Measurements from ENCODE around the gene SHPK.

Gene SHPK

GRCh38 chr17:3596804-3597464 lies 39.1 kb downstream of the SHPK start:
- DNase-seq (ENCODE audit: low read depth), result no peak
- no peak for TF ChIP-seq CTCF (conservative IDR thresholded peaks at IDR 0.05; ENCODE audit: low read depth, low read length)

GRCh38 chr17:3594976-3595375 lies 41.1 kb downstream of the SHPK start:
- DNase-seq (ENCODE audit: low read depth), result no peak
- no peak overlapping the region for H3K4me3 ChIP-seq (ENCODE audit: low read length)
- no peak for TF ChIP-seq CTCF (conservative IDR thresholded peaks at IDR 0.05; ENCODE audit: low read depth, low read length)

More at GRCh38 chr17:3596804-3597464, 39.1 kb downstream of the SHPK start:
- H3K4me3 ChIP-seq (ENCODE audit: low read length), result no peak overlapping the region

- H3K4me3 ChIP-seq (ENCODE audit: low read length), result no peak overlapping the region
- no peak for DNase-seq (ENCODE audit: low read depth)
- no peak for TF ChIP-seq CTCF (conservative IDR thresholded peaks at IDR 0.05; ENCODE audit: low read depth, low read length)
Observed at GRCh38 chr17:3594051-3594800, 41.8 kb downstream of the SHPK start.

GRCh38 chr17:3593384-3593783 lies 42.7 kb downstream of the SHPK start:
- no peak overlapping the region for H3K4me3 ChIP-seq (ENCODE audit: low read length)
- TF ChIP-seq CTCF (conservative IDR thresholded peaks at IDR 0.05; ENCODE audit: low read depth, low read length), result no peak
- DNase-seq (ENCODE audit: low read depth), result no peak

GRCh38 chr17:3592216-3592860 lies 43.7 kb downstream of the SHPK start:
- DNase-seq (ENCODE audit: low read depth), result no peak
- TF ChIP-seq CTCF (conservative IDR thresholded peaks at IDR 0.05; ENCODE audit: low read depth, low read length), result no peak
- H3K4me3 ChIP-seq (ENCODE audit: low read length), result no peak overlapping the region

GRCh38 chr17:3590768-3591167 lies 45.3 kb downstream of the SHPK start:
- no peak for DNase-seq (ENCODE audit: low read depth)
- H3K4me3 ChIP-seq (ENCODE audit: low read length), result no peak overlapping the region
- TF ChIP-seq CTCF (conservative IDR thresholded peaks at IDR 0.05; ENCODE audit: low read depth, low read length), result no peak
